GM12878 (cell line): Measurements from ENCODE around the gene KCNA1. TPM values are rescaled to one million over a fixed set of nuclear protein-coding genes. Genes with fewer than 3 reads are reported as not detected.

Experiments used
- ATAC-seq: fragments of 200-7000 bp; cut with Tn5 transposase; 3 replicates; pipeline ENCODE4 v1.9.1; 2020; ENCODE audit warnings: mild to moderate bottlenecking, moderate library complexity
- BruUV-seq: library from RNA; stranded (reverse); fragments of 400-500 nt; replicated peaks from 2 replicates; lab custom pipeline; 2021; lab: Mats Ljungman, UMichigan
- CTCF ChIA-PET: fragments of 300-600 bp; sonication (Branson Sonifier 250); formaldehyde crosslinking; extraction: SDS; loops from one replicate; lab custom pipeline; 2021; ENCODE audit warnings: inconsistent platforms; lab: Yijun Ruan, JAX
- POLR2A ChIA-PET: fragments of 350-600 bp; formaldehyde crosslinking; extraction: SDS; loops from one replicate; lab custom pipeline; 2021; ENCODE audit warnings: inconsistent platforms; lab: Charles Lee
- RAD21 ChIA-PET: fragments of 300-600 bp; sonication (Branson Sonifier 250); formaldehyde crosslinking; loops from one replicate; lab custom pipeline; 2023; ENCODE audit warnings: antibody characterized with exemption; ENCODE audit not compliant: unreplicated experiment; lab: Charles Lee
- SMC1A ChIA-PET: fragments of 300-600 bp; sonication (Branson Sonifier 250); formaldehyde crosslinking; loops from one replicate; lab custom pipeline; 2023; ENCODE audit not compliant: unreplicated experiment, uncharacterized antibody; lab: Charles Lee
- DNase-seq: peaks from one replicate; pipeline ENCODE4 v3.0.0-alpha.2; 2011; ENCODE audit warnings: low read depth, low spot score
- FAIRE-seq: peaks from 3 replicates; lab custom pipeline; 2011; peaks lifted over from hg19 to GRCh38; lab: Jason Lieb, UNC
- H2AFZ ChIP-seq: 2 replicates; pipeline ENCODE4 v1.6.0; 2011; ENCODE audit warnings: low read depth, low read length, control low read depth; ENCODE audit not compliant: control insufficient read depth
- H3K27ac ChIP-seq: 2 replicates; pipeline ENCODE4 v1.5.1; 2011; ENCODE audit warnings: control low read depth; ENCODE audit not compliant: control insufficient read depth, insufficient read depth
- H3K27me3 ChIP-seq, 2 experiments: replicated peaks in 1 of 2; 2 replicates each; pipeline versions ENCODE4 v1.6.0 to v1.6.1; 2011; ENCODE audit warnings: low read length in 1 of 2; ENCODE audit not compliant: control insufficient read depth in 2 of 2, insufficient read depth in 2 of 2
- H3K36me3 ChIP-seq, 2 experiments: 2 replicates each; pipeline ENCODE4 v1.5.1; 2011; ENCODE audit warnings: low read length in 1 of 2; ENCODE audit not compliant: control insufficient read depth in 2 of 2, insufficient read depth in 2 of 2
- H3K4me1 ChIP-seq: 2 replicates; pipeline ENCODE4 v1.6.1; 2011; ENCODE audit warnings: mild to moderate bottlenecking, low read length, moderate library complexity, mixed read lengths; ENCODE audit not compliant: control insufficient read depth, insufficient read depth
- H3K4me2 ChIP-seq: 2 replicates; pipeline ENCODE4 v1.6.0; 2011; ENCODE audit warnings: control low read depth; ENCODE audit not compliant: control insufficient read depth, insufficient read depth
- H3K4me3 ChIP-seq: fragments of 200-600 bp; sonication (generic); 2 replicates; pipeline ENCODE4 v1.5.1; 2016
- H3K79me2 ChIP-seq: 2 replicates; pipeline ENCODE4 v1.6.0; 2011; ENCODE audit warnings: low read length; ENCODE audit not compliant: control insufficient read depth, insufficient read depth
- H3K9ac ChIP-seq: 2 replicates; pipeline ENCODE4 v1.8.0; 2011; ENCODE audit warnings: low read length, control low read depth, mixed read lengths; ENCODE audit not compliant: control insufficient read depth, insufficient read depth
- H3K9me3 ChIP-seq: replicated peaks from 3 replicates; pipeline ENCODE4 v1.5.1; 2011; ENCODE audit warnings: mild to moderate bottlenecking, low read length; ENCODE audit not compliant: control insufficient read depth, insufficient read depth
- H4K20me1 ChIP-seq: 2 replicates; pipeline ENCODE4 v1.6.0; 2011; ENCODE audit not compliant: control insufficient read depth, insufficient read depth
- ATF7 ChIP-seq: fragments of 450-650 bp; IDR thresholded peaks from 2 replicates; pipeline ENCODE4 v1.6.1; 2016; ENCODE audit warnings: low read depth, mild to moderate bottlenecking
- BCLAF1 ChIP-seq: fragments of 450-650 bp; IDR thresholded peaks from 2 replicates; pipeline ENCODE4 v1.6.1; 2017; ENCODE audit warnings: antibody characterized with exemption, mild to moderate bottlenecking, moderate library complexity
- IKZF1 ChIP-seq: fragments of 450-650 bp; conservative IDR thresholded peaks from 2 replicates; pipeline ENCODE4 v1.6.1; 2017; ENCODE audit warnings: antibody characterized with exemption, mild to moderate bottlenecking
- IKZF2 ChIP-seq, 2 experiments: fragments of 450-650 bp; IDR thresholded peaks; 2 replicates each; pipeline ENCODE4 v1.6.1; 2017; ENCODE audit warnings: mild to moderate bottlenecking in 2 of 2, moderate library complexity in 2 of 2
- PML ChIP-seq: IDR thresholded peaks from 2 replicates; pipeline ENCODE4 v1.6.1; 2012; ENCODE audit warnings: low read length, inconsistent platforms
- POLR2A ChIP-seq: IDR thresholded peaks from 2 replicates; pipeline ENCODE4 v1.6.1; 2011; ENCODE audit warnings: low read depth, mild to moderate bottlenecking, low read length
- SP1 ChIP-seq: IDR thresholded peaks from one replicate; pipeline ENCODE4 v1.6.1; 2011; ENCODE audit warnings: low read depth, low read length
- SUPT20H ChIP-seq: IDR thresholded peaks from 2 replicates; pipeline ENCODE4 v1.6.1; 2011; ENCODE audit warnings: low read depth, mild to moderate bottlenecking, low read length, moderate library complexity, borderline replicate concordance; ENCODE audit not compliant: control insufficient read depth
- ZBTB33 ChIP-seq: fragments of 450-650 bp; IDR thresholded peaks from 2 replicates; pipeline ENCODE4 v1.6.1; 2017; ENCODE audit warnings: mild to moderate bottlenecking
- ZNF384 ChIP-seq: IDR thresholded peaks from 2 replicates; pipeline ENCODE4 v1.6.1; 2012; ENCODE audit warnings: low read depth, mild to moderate bottlenecking, low read length, improper control_type of control experiment, borderline replicate concordance
- ZNF687 ChIP-seq: fragments of 450-650 bp; IDR thresholded peaks from 2 replicates; pipeline ENCODE4 v1.6.1; 2017; ENCODE audit warnings: mild to moderate bottlenecking, moderate library complexity
- WGBS: methylation state at CpG from one replicate; pipeline ENCODE4 v1.1.6; 2016; ENCODE audit warnings: low lambda C conversion rate; ENCODE audit not compliant: insufficient replicate concordance, insufficient coverage; ENCODE audit errors: missing lambda C conversion rate; 5-methylcytosine and 5-hydroxymethylcytosine counted together
- in situ Hi-C: fragments of 300-500 bp; cut with MboI; formaldehyde crosslinking; loops from 9 replicates; pipeline ENCODE4 v1.14.3; 2018; ENCODE audit warnings: mixed read lengths
- intact Hi-C: fragments of 100-400 bp; cut with micrococcal nuclease; formaldehyde crosslinking; loops from one replicate; pipeline ENCODE4 v1.14.2; 2022; ENCODE audit not compliant: unreplicated experiment
- polyA plus RNA-seq, 11 experiments: library from polyadenylated mRNA; depleted of rRNA in 4 of 11; unstranded in 6 of 11; stranded (reverse) in 5 of 11; fragments of >200 nt; fragmentation: Nextera tagmentation in 4 of 11; fragmentation: Illumina TruSeq in 1 of 11; extraction: Ambion mirVana in 4 of 11; extraction: Trizol in 1 of 11; gene quantifications; 1 replicate in 1 of 11; 2 replicates in 10 of 11; pipeline versions ENCODE4 v1.2.1 to v1.2.3, GENCODE V29; 2011 to 2016; ENCODE audit warnings: inconsistent platforms in 2 of 11, missing spikeins in 2 of 11, low read depth in 1 of 11
- total RNA-seq, 4 experiments: library from RNA; depleted of rRNA in 3 of 4; stranded (reverse); fragments of >200 nt in 3 of 4; fragmentation: Illumina TruSeq in 1 of 4; extraction: Trizol in 1 of 4; gene quantifications; 2 replicates each; pipeline versions ENCODE4 v1.2.1 to v1.2.3, GENCODE V29; 2013 to 2021
- TF ChIP-seq, protein P1 (sequence below): IDR thresholded peaks from 2 replicates; pipeline ENCODE4 v1.6.1; 2011; ENCODE audit warnings: mild to moderate bottlenecking, low read depth, low read length, moderate library complexity; ENCODE audit not compliant: insufficient replicate concordance

KCNA1 gene
- total and polyA plus RNA-seq, 10 of the 15 experiments (the other 5 are each of a cell fraction or from before 2014, with no cell fraction given) = 0.05 to 0.77 (median 0.33) TPM

- intact Hi-C loops = loop anchor here (5.0 kb wide), 1 partner anchor 102 kb away; no protein-coding TSS in a partner anchor
Measured at GRCh38 chr12:4958697-4959375, 49.1 kb downstream of the KCNA1 start.

More at GRCh38 chr12:4958697-4959375, 49.1 kb downstream of the KCNA1 start:
- Histone ChIP-seq H3K27me3 (no peaks in the 10 kb centered on the region), H3K4me3 (no peak overlapping the region), H3K27ac (no peak overlapping the region), H3K79me2 (no peaks in the 10 kb centered on the region), H2AFZ (no peak overlapping the region), H3K9me3 (no peaks in the 10 kb centered on the region), H4K20me1 (no peaks in the 10 kb centered on the region), H3K4me2 (no peak overlapping the region), H3K9ac (no peak overlapping the region), H3K36me3 (no peaks in the 10 kb centered on the region), H3K4me1 (peaks cover 10% of the 10 kb centered on the region)
- in situ Hi-C loops = no loop called here
- CTCF ChIA-PET = interaction anchor here (4.2 kb wide), 1 partner anchor 102 kb away, joined by 17 read pairs; no protein-coding TSS in a partner anchor
- FAIRE-seq (no peak), DNase-seq (no peak), ATAC-seq (no peak)
- TF ChIP-seq IKZF2 (IDR thresholded peaks at IDR 0.05) = no peak
- no peak for TF ChIP-seq IKZF1
- TF ChIP-seq ZBTB33 = no peak
- TF ChIP-seq, protein P1, sequence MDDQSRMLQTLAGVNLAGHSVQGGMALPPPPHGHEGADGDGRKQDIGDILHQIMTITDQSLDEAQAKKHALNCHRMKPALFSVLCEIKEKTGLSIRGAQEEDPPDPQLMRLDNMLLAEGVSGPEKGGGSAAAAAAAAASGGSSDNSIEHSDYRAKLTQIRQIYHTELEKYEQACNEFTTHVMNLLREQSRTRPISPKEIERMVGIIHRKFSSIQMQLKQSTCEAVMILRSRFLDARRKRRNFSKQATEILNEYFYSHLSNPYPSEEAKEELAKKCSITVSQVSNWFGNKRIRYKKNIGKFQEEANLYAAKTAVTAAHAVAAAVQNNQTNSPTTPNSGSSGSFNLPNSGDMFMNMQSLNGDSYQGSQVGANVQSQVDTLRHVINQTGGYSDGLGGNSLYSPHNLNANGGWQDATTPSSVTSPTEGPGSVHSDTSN = no peak
- no peak for TF ChIP-seq SP1
- TF ChIP-seq POLR2A = no peak
- no peak for TF ChIP-seq ZNF687
- no peak for TF ChIP-seq PML
- TF ChIP-seq BCLAF1 = no peak
- no peak for TF ChIP-seq ZNF384
- no peak for TF ChIP-seq ATF7
- no peak for TF ChIP-seq SUPT20H
- SMC1A ChIA-PET = no interaction called here
- POLR2A ChIA-PET = no interaction called here
- WGBS = 29% methylated on average over 6 of the region's 6 CpGs
- no TSS peak for BruUV-seq
- RAD21 ChIA-PET = no interaction called here
